MM.1S (cell line): ENCODE data around the gene ARFRP1.

Experiments used
- DNase-seq: peaks from one replicate; pipeline ENCODE4 v3.0.0-alpha.2; 2015
- H2AFZ ChIP-seq: fragments of 300-600 bp; sonication (generic); 2 replicates; pipeline ENCODE4 v1.6.0; 2016; ENCODE audit warnings: antibody characterized with exemption, low read length
- H3F3A ChIP-seq: fragments of 300-600 bp; sonication (generic); 2 replicates; pipeline ENCODE4 v1.6.1; 2016; ENCODE audit warnings: mild to moderate bottlenecking, antibody characterized with exemption, low read length, moderate library complexity, mixed read lengths; ENCODE audit not compliant: insufficient read depth
- H3K27ac ChIP-seq: fragments of 300-600 bp; sonication (generic); 2 replicates; pipeline ENCODE4 v1.5.1; 2016; ENCODE audit warnings: mild to moderate bottlenecking, low read length
- H3K27me3 ChIP-seq: fragments of 300-600 bp; sonication (generic); replicated peaks from 2 replicates; pipeline ENCODE4 v1.6.0; 2016; ENCODE audit warnings: low read length; ENCODE audit not compliant: insufficient read depth
- H3K36me3 ChIP-seq: fragments of 300-600 bp; sonication (generic); replicated peaks from 2 replicates; pipeline ENCODE4 v1.6.1; 2016; ENCODE audit warnings: mild to moderate bottlenecking, low read length, mixed read lengths; ENCODE audit not compliant: insufficient read depth
- H3K4me1 ChIP-seq: fragments of 300-600 bp; sonication (generic); 2 replicates; pipeline ENCODE4 v1.6.1; 2016; ENCODE audit warnings: low read length, mixed read lengths
- H3K4me2 ChIP-seq: fragments of 300-600 bp; sonication (generic); 2 replicates; pipeline ENCODE4 v1.6.0; 2016; ENCODE audit warnings: low read depth, low read length
- H3K4me3 ChIP-seq: fragments of 300-600 bp; sonication (generic); 2 replicates; pipeline ENCODE4 v1.5.1; 2016; ENCODE audit warnings: low read length, mixed read lengths
- H3K79me2 ChIP-seq: fragments of 300-600 bp; sonication (generic); 2 replicates; pipeline ENCODE4 v1.6.1; 2016; ENCODE audit warnings: mixed run types, low read length, mixed read lengths
- H3K9ac ChIP-seq: fragments of 300-600 bp; sonication (generic); 2 replicates; pipeline ENCODE4 v1.6.1; 2016; ENCODE audit warnings: low read length, mixed read lengths
- H3K9me2 ChIP-seq: fragments of 300-600 bp; sonication (generic); replicated peaks from 2 replicates; pipeline ENCODE4 v1.6.1; 2016; ENCODE audit warnings: mild to moderate bottlenecking, low read length, mixed read lengths; ENCODE audit not compliant: insufficient read depth
- H3K9me3 ChIP-seq: fragments of 300-600 bp; sonication (generic); replicated peaks from 2 replicates; pipeline ENCODE4 v1.6.1; 2016; ENCODE audit warnings: mild to moderate bottlenecking, low read length, mixed read lengths; ENCODE audit not compliant: insufficient read depth
- H4K20me1 ChIP-seq: fragments of 300-600 bp; sonication (generic); 2 replicates; pipeline ENCODE4 v1.6.1; 2016; ENCODE audit warnings: mild to moderate bottlenecking, low read length, moderate library complexity, mixed read lengths; ENCODE audit not compliant: insufficient read depth
- CTCF ChIP-seq: fragments of 300-600 bp; sonication (generic); IDR thresholded peaks from 2 replicates; pipeline ENCODE4 v1.5.1; 2016; ENCODE audit warnings: antibody characterized with exemption, low read length, mixed read lengths
- EZH2 ChIP-seq: fragments of 300-600 bp; sonication (generic); optimal IDR thresholded peaks from 2 replicates; pipeline ENCODE3; 2017; ENCODE audit warnings: low read depth, mild to moderate bottlenecking, antibody characterized with exemption, low read length, mixed read lengths
- EZH2phosphoT487 ChIP-seq: fragments of 300-600 bp; sonication (generic); IDR thresholded peaks from 2 replicates; pipeline ENCODE4 v1.6.1; 2018; ENCODE audit warnings: antibody characterized with exemption, low read length

The ARFRP1 gene

GRCh38 chr20:63690003-63690897 is 17.5 kb downstream of the ARFRP1 start:
- Histone ChIP-seq H3K27ac (no peak overlapping the region), H3K9ac (no peak overlapping the region), H3K4me2 (no peak overlapping the region), H3K4me1 (no peaks in the 10 kb centered on the region), H2AFZ (no peak overlapping the region), H3K36me3 (no peaks in the 10 kb centered on the region), H3F3A (no peaks in the 10 kb centered on the region), H3K9me3 (no peaks in the 10 kb centered on the region), H3K4me3 (no peak overlapping the region), H3K27me3 (no peaks in the 10 kb centered on the region), H4K20me1 (no peaks in the 10 kb centered on the region), H3K9me2 (no peaks in the 10 kb centered on the region), H3K79me2 (no peaks in the 10 kb centered on the region)
- TF ChIP-seq EZH2, result no peak
- no peak for DNase-seq

GRCh38 chr20:63689046-63690002 is 18.5 kb downstream of the ARFRP1 start:
- TF ChIP-seq EZH2phosphoT487, result no peak
- TF ChIP-seq CTCF, result no peak
- TF ChIP-seq EZH2, result no peak
- H3K27me3 ChIP-seq, result no peaks in the 10 kb centered on the region
- no peak overlapping the region for H2AFZ ChIP-seq
- no peaks in the 10 kb centered on the region for H3K79me2 ChIP-seq
- H3K9me2 ChIP-seq, result no peaks in the 10 kb centered on the region
- no peaks in the 10 kb centered on the region for H3K36me3 ChIP-seq
- no peaks in the 10 kb centered on the region for H3K4me1 ChIP-seq
- no peaks in the 10 kb centered on the region for H4K20me1 ChIP-seq
- H3K9me3 ChIP-seq, result no peaks in the 10 kb centered on the region
- no peak overlapping the region for H3K9ac ChIP-seq
- H3K27ac ChIP-seq, result no peak overlapping the region
- H3K4me2 ChIP-seq, result no peak overlapping the region
- no peak overlapping the region for H3K4me3 ChIP-seq
- H3F3A ChIP-seq, result no peaks in the 10 kb centered on the region
- DNase-seq, result no peak

- no peak overlapping the region for H3K27ac ChIP-seq
- H3K4me3 ChIP-seq, result no peak overlapping the region
- no peaks in the 10 kb centered on the region for H3K27me3 ChIP-seq
- H3F3A ChIP-seq, result no peaks in the 10 kb centered on the region
- H2AFZ ChIP-seq, result no peak overlapping the region
- H3K4me1 ChIP-seq, result no peaks in the 10 kb centered on the region
- H3K9me2 ChIP-seq, result no peaks in the 10 kb centered on the region
- TF ChIP-seq EZH2 (no peak), EZH2phosphoT487 (no peak), CTCF (no peak)
- H3K9me3 ChIP-seq, result no peaks in the 10 kb centered on the region
- H3K36me3 ChIP-seq, result no peaks in the 10 kb centered on the region
- H3K79me2 ChIP-seq, result no peaks in the 10 kb centered on the region
- H4K20me1 ChIP-seq, result no peaks in the 10 kb centered on the region
- no peak overlapping the region for H3K4me2 ChIP-seq
- no peak for DNase-seq
- H3K9ac ChIP-seq, result no peak overlapping the region
These were observed 19.3 kb downstream of the ARFRP1 start for GRCh38 chr20:63688228-63689045.
